OCI-LY7 (cell line): Measurements from ENCODE around the gene HLA-DQA2. TPM values are rescaled to one million over a fixed set of nuclear protein-coding genes. Genes with fewer than 3 reads are reported as not detected.

Source experiments
- Bru-seq: library from RNA; stranded (reverse); fragments of 400-500 nt; gene quantifications from one replicate; lab custom pipeline; 2021; lab: Mats Ljungman, UMichigan
- BruChase-seq, 2 experiments: library from RNA; stranded (reverse); fragments of 400-500 nt; gene quantifications; one replicate each; lab custom pipeline; 2021; lab: Mats Ljungman, UMichigan
- BruUV-seq: library from RNA; stranded (reverse); fragments of 400-500 nt; replicated peaks from 2 replicates; lab custom pipeline; 2021; lab: Mats Ljungman, UMichigan
- CTCF ChIA-PET: fragments of 300-600 bp; sonication (Branson Sonifier 250); formaldehyde crosslinking; loops from one replicate; lab custom pipeline; 2022; ENCODE audit warnings: antibody characterized with exemption; ENCODE audit not compliant: unreplicated experiment; lab: Charles Lee
- POLR2A ChIA-PET: fragments of 300-600 bp; sonication (Branson Sonifier 250); formaldehyde crosslinking; loops from one replicate; lab custom pipeline; 2022; ENCODE audit warnings: antibody characterized with exemption; lab: Charles Lee
- DNase-seq: peaks from one replicate; pipeline ENCODE4 v3.0.0-alpha.2; 2015; ENCODE audit warnings: low spot score
- H2AFZ ChIP-seq: fragments of 200-600 bp; sonication (generic), shearing (Covaris generic); 2 replicates; pipeline ENCODE4 v1.6.1; 2014; ENCODE audit warnings: mild to moderate bottlenecking, antibody characterized with exemption, low read length, moderate library complexity
- H3K27ac ChIP-seq: fragments of 200-600 bp; sonication (generic); 2 replicates; pipeline ENCODE4 v1.5.1; 2014; ENCODE audit warnings: mixed run types, low read depth, mild to moderate bottlenecking, moderate library complexity, low read length, inconsistent platforms; ENCODE audit not compliant: poor library complexity, severe bottlenecking
- H3K36me3 ChIP-seq: fragments of 200-600 bp; sonication (generic); 2 replicates; pipeline ENCODE4 v1.6.1; 2014; ENCODE audit warnings: mild to moderate bottlenecking, antibody characterized with exemption, low read length, moderate library complexity, mixed read lengths; ENCODE audit not compliant: insufficient read depth
- H3K4me1 ChIP-seq: fragments of 200-600 bp; sonication (generic); 2 replicates; pipeline ENCODE4 v1.5.1; 2014; ENCODE audit warnings: mild to moderate bottlenecking, low read length; ENCODE audit not compliant: insufficient read depth, poor library complexity, severe bottlenecking
- H3K4me2 ChIP-seq: fragments of 200-600 bp; sonication (generic); 2 replicates; pipeline ENCODE4 v1.6.1; 2014; ENCODE audit warnings: mild to moderate bottlenecking, low read length
- H3K4me3 ChIP-seq: fragments of 200-600 bp; sonication (generic); 2 replicates; pipeline ENCODE4 v1.5.1; 2014; ENCODE audit warnings: mild to moderate bottlenecking, low read depth, low read length; ENCODE audit not compliant: poor library complexity, severe bottlenecking
- H3K79me2 ChIP-seq: fragments of 200-600 bp; sonication (generic); 2 replicates; pipeline ENCODE4 v1.6.1; 2016; ENCODE audit warnings: low read depth, mild to moderate bottlenecking, low read length, moderate library complexity, mixed read lengths; ENCODE audit not compliant: insufficient read depth
- H3K9me2 ChIP-seq: fragments of 200-600 bp; sonication (generic); 2 replicates; pipeline ENCODE4 v1.6.1; 2016; ENCODE audit warnings: mild to moderate bottlenecking, low read length, mixed read lengths; ENCODE audit not compliant: insufficient read depth
- H3K9me3 ChIP-seq: fragments of 200-600 bp; sonication (generic); 2 replicates; pipeline ENCODE4 v1.6.1; 2014; ENCODE audit warnings: mild to moderate bottlenecking, mixed run types, low read length, mixed read lengths
- H4K20me1 ChIP-seq: fragments of 200-600 bp; sonication (generic); 2 replicates; pipeline ENCODE4 v1.6.1; 2014; ENCODE audit warnings: mild to moderate bottlenecking, antibody characterized with exemption, low read length, moderate library complexity, mixed read lengths; ENCODE audit not compliant: insufficient read depth
- EZH2phosphoT487 ChIP-seq: fragments of 200-600 bp; sonication (generic); IDR thresholded peaks from 2 replicates; pipeline ENCODE4 v1.6.1; 2018; ENCODE audit warnings: low read depth, borderline replicate concordance, mild to moderate bottlenecking, mixed run types, antibody characterized with exemption, low read length, moderate library complexity, mixed read lengths
- intact Hi-C: fragments of 100-400 bp; cut with micrococcal nuclease; formaldehyde crosslinking; loops from one replicate; pipeline ENCODE4 v1.10.0; 2022; ENCODE audit not compliant: unreplicated experiment
- long read RNA-seq: library from polyadenylated mRNA; stranded (forward); transcript quantifications from one replicate; pipeline ENCODE4 v2.0.0, GENCODE V29; 2022
- total RNA-seq, 2 experiments: library from RNA; depleted of rRNA in 1 of 2; stranded (reverse); fragments of >200 nt in 1 of 2; shearing (Covaris generic) in 1 of 2; gene quantifications; 2 replicates each; pipeline ENCODE4 v1.2.3, GENCODE V29; 2014 to 2022
- TF ChIP-seq, protein P1 (sequence below): fragments of 200-600 bp; sonication (generic); conservative IDR thresholded peaks from 2 replicates; pipeline ENCODE4 v1.5.1; 2014; ENCODE audit warnings: mild to moderate bottlenecking, antibody characterized with exemption, low read length, moderate library complexity, mixed read lengths

HLA-DQA2 gene
- total RNA-seq (2014; rRNA removed; shearing (Covaris generic)), result 0.13 TPM in 1 of 2 replicates, not detected in the other
- 3.3 and 3.6 TPM in 2 replicates for total RNA-seq (2022)
- Bru-seq, nascent RNA, result percentile 32 among the genes with signal in this experiment
- BruChase-seq, experiment 1, labeled RNA remaining after a 6-hour chase, result percentile 40 among the genes with signal in this experiment
- BruChase-seq, experiment 2, labeled RNA remaining after a 2-hour chase, result percentile 31 among the genes with signal in this experiment
- long read RNA-seq, result 0 reads

- no peaks in the 10 kb centered on the region for H4K20me1 ChIP-seq
- no peaks in the 10 kb centered on the region for H3K9me2 ChIP-seq
- no peaks in the 10 kb centered on the region for H3K79me2 ChIP-seq
- no peak within 1 kb of the TSS for H3K27ac ChIP-seq
- POLR2A ChIA-PET, result interaction anchor here (1.0 kb wide), 1 partner anchor 9 kb away, joined by 5 read pairs; no protein-coding TSS in a partner anchor
- intact Hi-C loops, result no loop called here
- CTCF ChIA-PET, result no interaction called here
- H2AFZ ChIP-seq, result no peak within 1 kb of the TSS
- no peaks in the 10 kb centered on the region for H3K36me3 ChIP-seq
- no TSS peak for BruUV-seq
- no peak for DNase-seq
- H3K4me1 ChIP-seq, result no peaks in the 10 kb centered on the region
- no peaks in the 10 kb centered on the region for H3K9me3 ChIP-seq
- no peak within 1 kb of the TSS for H3K4me2 ChIP-seq
- TF ChIP-seq, protein P1, sequence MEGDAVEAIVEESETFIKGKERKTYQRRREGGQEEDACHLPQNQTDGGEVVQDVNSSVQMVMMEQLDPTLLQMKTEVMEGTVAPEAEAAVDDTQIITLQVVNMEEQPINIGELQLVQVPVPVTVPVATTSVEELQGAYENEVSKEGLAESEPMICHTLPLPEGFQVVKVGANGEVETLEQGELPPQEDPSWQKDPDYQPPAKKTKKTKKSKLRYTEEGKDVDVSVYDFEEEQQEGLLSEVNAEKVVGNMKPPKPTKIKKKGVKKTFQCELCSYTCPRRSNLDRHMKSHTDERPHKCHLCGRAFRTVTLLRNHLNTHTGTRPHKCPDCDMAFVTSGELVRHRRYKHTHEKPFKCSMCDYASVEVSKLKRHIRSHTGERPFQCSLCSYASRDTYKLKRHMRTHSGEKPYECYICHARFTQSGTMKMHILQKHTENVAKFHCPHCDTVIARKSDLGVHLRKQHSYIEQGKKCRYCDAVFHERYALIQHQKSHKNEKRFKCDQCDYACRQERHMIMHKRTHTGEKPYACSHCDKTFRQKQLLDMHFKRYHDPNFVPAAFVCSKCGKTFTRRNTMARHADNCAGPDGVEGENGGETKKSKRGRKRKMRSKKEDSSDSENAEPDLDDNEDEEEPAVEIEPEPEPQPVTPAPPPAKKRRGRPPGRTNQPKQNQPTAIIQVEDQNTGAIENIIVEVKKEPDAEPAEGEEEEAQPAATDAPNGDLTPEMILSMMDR, result no peak
- TF ChIP-seq EZH2phosphoT487, result no peak
- H3K4me3 ChIP-seq, result no peak within 1 kb of the TSS
Measured at GRCh38 chr6:32741031-32741960, at the start of gene HLA-DQA2. TSS of gene HLA-DQA2 (plus strand) at chr6:32741391. CDS start at chr6:32741444, 53 bp downstream.

GRCh38 chr6:32692019-32692418 lies 49.2 kb upstream of the HLA-DQA2 start:
- ChIA-PET POLR2A (interaction anchor here (0.6 to 0.7 kb wide), 2 partner anchors 230 to 253 kb away, joined by 3 read pairs; no protein-coding TSS in a partner anchor), CTCF (interaction anchor here (0.6 to 1.0 kb wide), 3 partner anchors 69 to 259 kb away, joined by 4 to 5 read pairs (median 4); no protein-coding TSS in a partner anchor)
- no peak overlapping the region for H3K4me3 ChIP-seq
- BruUV-seq, result no TSS peak
- DNase-seq, result peak; percentile 83
- H3K4me1 ChIP-seq, result peaks cover 28% of the 10 kb centered on the region
- H3K36me3 ChIP-seq, result no peaks in the 10 kb centered on the region
- H3K4me2 ChIP-seq, result no peak overlapping the region
- no peaks in the 10 kb centered on the region for H3K79me2 ChIP-seq
- TF ChIP-seq EZH2phosphoT487, result no peak
- TF ChIP-seq, protein P1, result peak; percentile 89
- no peaks in the 10 kb centered on the region for H3K9me2 ChIP-seq
- intact Hi-C loops, result loop anchor here (1.0 to 2.0 kb wide), 2 partner anchors 70 to 259 kb away; no protein-coding TSS in a partner anchor
- no peaks in the 10 kb centered on the region for H3K9me3 ChIP-seq
- H2AFZ ChIP-seq, result peak overlapping the region; percentile 73; the same call in 1 of the 2 replicates
- H4K20me1 ChIP-seq, result no peaks in the 10 kb centered on the region
- H3K27ac ChIP-seq, result peak overlapping the region; percentile 23
